Chondrocyte (in vitro differentiated cells): ENCODE data around the gene MAPK6. TPM values are rescaled to one million over a fixed set of nuclear protein-coding genes. Genes with fewer than 3 reads are reported as not detected.

Experiments
- DNase-seq: peaks from one replicate; pipeline ENCODE4 v3.0.0; 2021; ENCODE audit warnings: mixed read lengths, low spot score
- H3K27ac Mint-ChIP-seq: one replicate; pipeline ENCODE4 v1.8.0; 2021; ENCODE audit warnings: mild to moderate bottlenecking, moderate library complexity, mixed read lengths; ENCODE audit not compliant: unreplicated experiment
- H3K27me3 Mint-ChIP-seq: 2 replicates; pipeline ENCODE4 v1.8.0; 2021; ENCODE audit warnings: low read depth, mixed read lengths
- H3K36me3 Mint-ChIP-seq: 2 replicates; pipeline ENCODE4 v1.8.0; 2021; ENCODE audit warnings: low read depth, mixed read lengths
- H3K4me1 Mint-ChIP-seq: 2 replicates; pipeline ENCODE4 v1.8.0; 2021; ENCODE audit warnings: low read depth, mild to moderate bottlenecking, mixed read lengths
- H3K4me3 Mint-ChIP-seq: one replicate; pipeline ENCODE4 v1.8.0; 2021; ENCODE audit warnings: mild to moderate bottlenecking, moderate library complexity, mixed read lengths; ENCODE audit not compliant: unreplicated experiment
- H3K9me3 Mint-ChIP-seq: 2 replicates; pipeline ENCODE4 v1.8.0; 2021; ENCODE audit warnings: low read depth, mixed read lengths
- CTCF ChIP-seq: fragments of 200-600 bp; sonication (generic); IDR thresholded peaks from 2 replicates; pipeline ENCODE4 v1.5.0; 2021; ENCODE audit warnings: antibody characterized with exemption, mild to moderate bottlenecking, moderate library complexity
- total RNA-seq: library from RNA; stranded (reverse); gene quantifications from 3 replicates; pipeline ENCODE4 v1.2.1, GENCODE V29; 2021

MAPK6 gene
- total RNA-seq, 1 donor from 2014 or later = 59.0 TPM

GRCh38 chr15:52099651-52100272 is 80.7 kb downstream of the MAPK6 start:
- no peak overlapping the region for H3K4me3 Mint-ChIP-seq
- no peaks in the 10 kb centered on the region for H3K27me3 Mint-ChIP-seq
- DNase-seq = no peak
- H3K9me3 Mint-ChIP-seq = peaks cover 4% of the 10 kb centered on the region
- peaks cover 46% of the 10 kb centered on the region for H3K4me1 Mint-ChIP-seq
- H3K27ac Mint-ChIP-seq = no peak overlapping the region
- TF ChIP-seq CTCF = no peak
- H3K36me3 Mint-ChIP-seq = no peaks in the 10 kb centered on the region

GRCh38 chr15:52100807-52101442 is 81.9 kb downstream of the MAPK6 start:
- DNase-seq = no peak
- H3K27me3 Mint-ChIP-seq = no peaks in the 10 kb centered on the region

GRCh38 chr15:52101542-52102323 is 82.7 kb downstream of the MAPK6 start:
- H3K4me1 Mint-ChIP-seq = peaks cover 36% of the 10 kb centered on the region
- no peak for TF ChIP-seq CTCF
- no peak overlapping the region for H3K4me3 Mint-ChIP-seq
- no peak for DNase-seq
- H3K9me3 Mint-ChIP-seq = no peaks in the 10 kb centered on the region
- H3K36me3 Mint-ChIP-seq = no peaks in the 10 kb centered on the region
- H3K27me3 Mint-ChIP-seq = no peaks in the 10 kb centered on the region
- H3K27ac Mint-ChIP-seq = peak overlapping the region; percentile 45

More at GRCh38 chr15:52100807-52101442, 81.9 kb downstream of the MAPK6 start:
- Mint-ChIP-seq H3K36me3 (no peaks in the 10 kb centered on the region), H3K4me1 (peaks cover 36% of the 10 kb centered on the region), H3K9me3 (peaks cover 1% of the 10 kb centered on the region), H3K4me3 (no peak overlapping the region), H3K27ac (peak overlapping the region; percentile 45)
- no peak for TF ChIP-seq CTCF

- H3K36me3 Mint-ChIP-seq = no peaks in the 10 kb centered on the region
- H3K4me3 Mint-ChIP-seq = no peak overlapping the region
- peaks cover 31% of the 10 kb centered on the region for H3K4me1 Mint-ChIP-seq
- no peak for TF ChIP-seq CTCF
- H3K9me3 Mint-ChIP-seq = no peaks in the 10 kb centered on the region
- H3K27ac Mint-ChIP-seq = peak overlapping the region; percentile 33
- H3K27me3 Mint-ChIP-seq = no peaks in the 10 kb centered on the region
- no peak for DNase-seq
These were observed 83.4 kb downstream of the MAPK6 start for GRCh38 chr15:52102463-52102862.
